HG02763 (cell line): ENCODE data around the gene NAT9.

Experiments used
- ATAC-seq: cut with Tn5 transposase; IDR thresholded peaks from one replicate; pipeline ENCODE4 v1.9.1; 2021; ENCODE audit warnings: mild to moderate bottlenecking, moderate library complexity; ENCODE audit not compliant: unreplicated experiment

The NAT9 gene

GRCh38 chr17:74746922-74747321 lies 29.2 kb downstream of the NAT9 start:
- no peak for ATAC-seq

GRCh38 chr17:74746376-74746775 lies 29.8 kb downstream of the NAT9 start:
- ATAC-seq, result no peak

GRCh38 chr17:74745548-74746177 lies 30.5 kb downstream of the NAT9 start:
- no peak for ATAC-seq

GRCh38 chr17:74744714-74745547 lies 31.2 kb downstream of the NAT9 start:
- ATAC-seq, result no peak

GRCh38 chr17:74744349-74744713 lies 31.8 kb downstream of the NAT9 start:
- no peak for ATAC-seq

GRCh38 chr17:74743755-74744154 lies 32.4 kb downstream of the NAT9 start:
- ATAC-seq, result no peak

GRCh38 chr17:74742978-74743545 lies 33.1 kb downstream of the NAT9 start:
- ATAC-seq, result no peak

GRCh38 chr17:74742153-74742515 lies 34.0 kb downstream of the NAT9 start:
- ATAC-seq, result no peak

GRCh38 chr17:74740641-74741387 lies 35.3 kb downstream of the NAT9 start:
- ATAC-seq, result no peak

- no peak for ATAC-seq
Observed at GRCh38 chr17:74740173-74740572, 36.0 kb downstream of the NAT9 start.

GRCh38 chr17:74739227-74739831 lies 36.8 kb downstream of the NAT9 start:
- ATAC-seq, result no peak

GRCh38 chr17:74738051-74738996 lies 37.8 kb downstream of the NAT9 start:
- ATAC-seq, result no peak

GRCh38 chr17:74737299-74738050 lies 38.7 kb downstream of the NAT9 start:
- ATAC-seq, result no peak

GRCh38 chr17:74736513-74737298 lies 39.4 kb downstream of the NAT9 start, which contains the start of gene RAB37:
RAB37 (plus strand) TSS chr17:74737256; CDS start chr17:74737273, 17 bp downstream.
- no peak for ATAC-seq

- no peak for ATAC-seq
Observed at GRCh38 chr17:74734256-74734655, 41.9 kb downstream of the NAT9 start.

- ATAC-seq, result no peak
Observed at GRCh38 chr17:74733365-74734122, 42.6 kb downstream of the NAT9 start.

GRCh38 chr17:74732042-74732867 lies 43.9 kb downstream of the NAT9 start:
- no peak for ATAC-seq
